ENCODE data around the gene SCUBE2. TPM values are rescaled to one million over a fixed set of nuclear protein-coding genes. Genes with fewer than 3 reads are reported as not detected.

SCUBE2 gene
- total and polyA plus RNA-seq, 4 donors = 0.14 to 1.4 (median 0.42) TPM; not detected in 1

DNA sequence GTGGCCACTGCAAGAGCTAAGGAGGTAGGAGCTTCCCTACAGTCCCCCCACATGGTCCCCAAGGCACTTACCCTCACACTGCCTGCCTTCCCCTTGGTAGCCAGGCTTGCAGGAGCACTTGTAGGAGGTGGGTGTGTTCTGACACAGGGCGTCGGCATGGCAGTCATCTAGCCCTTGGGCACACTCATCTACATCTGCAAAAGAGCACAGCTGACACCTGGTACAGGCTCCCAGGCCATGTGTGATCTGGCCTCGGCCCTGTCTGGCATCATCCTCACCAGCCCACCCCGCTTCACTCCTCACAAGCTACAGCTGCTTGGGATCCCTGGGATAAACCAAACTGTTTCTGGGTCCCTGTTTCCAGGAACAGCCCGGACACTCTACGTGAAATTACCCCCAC, 1.8 kb downstream of the SCUBE2 start:
- no peak overlapping the region for H3K27ac ChIP-seq (ENCODE audit: low read depth in 1 of 2, low read length in 2 of 2)

DNA sequence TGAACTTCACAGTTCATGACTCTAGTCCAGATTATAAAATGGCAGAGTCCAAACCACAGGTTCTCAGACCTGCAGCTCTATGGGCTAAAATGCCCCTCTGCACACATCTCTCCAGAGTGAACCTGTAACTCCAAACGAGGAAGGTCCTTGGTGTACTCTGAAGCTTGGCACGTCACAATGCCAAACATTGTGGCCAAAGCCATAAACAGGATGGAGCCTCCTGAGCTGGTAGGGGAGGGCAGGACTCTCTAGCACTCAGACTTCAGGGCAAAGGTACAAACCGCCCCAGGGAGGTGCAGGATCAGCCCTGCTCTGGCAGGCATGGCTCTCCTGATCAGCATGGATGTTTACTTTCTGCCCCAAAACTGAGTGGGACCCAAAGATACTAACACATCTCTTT, 2.3 kb downstream of the SCUBE2 start:
- no peak overlapping the region for H3K4me3 ChIP-seq (ENCODE audit: low read depth in 1 of 3, low read length in 3 of 3)
- no peak overlapping the region for H3K27ac ChIP-seq (ENCODE audit: low read depth in 1 of 2, low read length in 2 of 2)
- no peak overlapping the region for H3K9ac ChIP-seq (ENCODE audit: low read depth in 1 of 2, low read length in 2 of 2)
- H3K36me3 ChIP-seq (ENCODE audit: control insufficient read depth in 4 of 4, insufficient read depth in 3 of 4, low read depth in 1 of 4, low read length in 3 of 4) = no peaks in the 10 kb centered on the region
- peaks cover 0 to 10% (median 7%) of the 10 kb centered on the region in 4 donors for H3K4me1 ChIP-seq (ENCODE audit: control insufficient read depth in 4 of 4, insufficient read depth in 4 of 4, low read length in 3 of 4)
- 32% methylated on average over 3 of the region's 3 CpGs for WGBS
- no peaks in the 10 kb centered on the region for H3K9me3 ChIP-seq (ENCODE audit: control insufficient read depth in 4 of 4, low read length in 3 of 4)
- H3K27me3 ChIP-seq (ENCODE audit: control insufficient read depth in 4 of 4, insufficient read depth in 4 of 4, low read length in 3 of 4) = peaks cover 0 to 5% (median 1%) of the 10 kb centered on the region in 4 donors
- no peak for DNase-seq (ENCODE audit: low spot score)
- TF ChIP-seq SP1 (IDR thresholded peaks at IDR 0.05) (no peak), RXRA (IDR thresholded peaks at IDR 0.05) (no peak), GABPA (IDR thresholded peaks at IDR 0.05 in 1 of 2, conservative IDR thresholded peaks at IDR 0.05 in 1 of 2) (no peak), FOXA2 (IDR thresholded peaks at IDR 0.05) (no peak), FOXA1 (IDR thresholded peaks at IDR 0.05) (no peak)
- TF ChIP-seq, protein P1, sequence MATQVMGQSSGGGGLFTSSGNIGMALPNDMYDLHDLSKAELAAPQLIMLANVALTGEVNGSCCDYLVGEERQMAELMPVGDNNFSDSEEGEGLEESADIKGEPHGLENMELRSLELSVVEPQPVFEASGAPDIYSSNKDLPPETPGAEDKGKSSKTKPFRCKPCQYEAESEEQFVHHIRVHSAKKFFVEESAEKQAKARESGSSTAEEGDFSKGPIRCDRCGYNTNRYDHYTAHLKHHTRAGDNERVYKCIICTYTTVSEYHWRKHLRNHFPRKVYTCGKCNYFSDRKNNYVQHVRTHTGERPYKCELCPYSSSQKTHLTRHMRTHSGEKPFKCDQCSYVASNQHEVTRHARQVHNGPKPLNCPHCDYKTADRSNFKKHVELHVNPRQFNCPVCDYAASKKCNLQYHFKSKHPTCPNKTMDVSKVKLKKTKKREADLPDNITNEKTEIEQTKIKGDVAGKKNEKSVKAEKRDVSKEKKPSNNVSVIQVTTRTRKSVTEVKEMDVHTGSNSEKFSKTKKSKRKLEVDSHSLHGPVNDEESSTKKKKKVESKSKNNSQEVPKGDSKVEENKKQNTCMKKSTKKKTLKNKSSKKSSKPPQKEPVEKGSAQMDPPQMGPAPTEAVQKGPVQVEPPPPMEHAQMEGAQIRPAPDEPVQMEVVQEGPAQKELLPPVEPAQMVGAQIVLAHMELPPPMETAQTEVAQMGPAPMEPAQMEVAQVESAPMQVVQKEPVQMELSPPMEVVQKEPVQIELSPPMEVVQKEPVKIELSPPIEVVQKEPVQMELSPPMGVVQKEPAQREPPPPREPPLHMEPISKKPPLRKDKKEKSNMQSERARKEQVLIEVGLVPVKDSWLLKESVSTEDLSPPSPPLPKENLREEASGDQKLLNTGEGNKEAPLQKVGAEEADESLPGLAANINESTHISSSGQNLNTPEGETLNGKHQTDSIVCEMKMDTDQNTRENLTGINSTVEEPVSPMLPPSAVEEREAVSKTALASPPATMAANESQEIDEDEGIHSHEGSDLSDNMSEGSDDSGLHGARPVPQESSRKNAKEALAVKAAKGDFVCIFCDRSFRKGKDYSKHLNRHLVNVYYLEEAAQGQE (IDR thresholded peaks at IDR 0.05) = no peak
- TF ChIP-seq, protein P2, sequence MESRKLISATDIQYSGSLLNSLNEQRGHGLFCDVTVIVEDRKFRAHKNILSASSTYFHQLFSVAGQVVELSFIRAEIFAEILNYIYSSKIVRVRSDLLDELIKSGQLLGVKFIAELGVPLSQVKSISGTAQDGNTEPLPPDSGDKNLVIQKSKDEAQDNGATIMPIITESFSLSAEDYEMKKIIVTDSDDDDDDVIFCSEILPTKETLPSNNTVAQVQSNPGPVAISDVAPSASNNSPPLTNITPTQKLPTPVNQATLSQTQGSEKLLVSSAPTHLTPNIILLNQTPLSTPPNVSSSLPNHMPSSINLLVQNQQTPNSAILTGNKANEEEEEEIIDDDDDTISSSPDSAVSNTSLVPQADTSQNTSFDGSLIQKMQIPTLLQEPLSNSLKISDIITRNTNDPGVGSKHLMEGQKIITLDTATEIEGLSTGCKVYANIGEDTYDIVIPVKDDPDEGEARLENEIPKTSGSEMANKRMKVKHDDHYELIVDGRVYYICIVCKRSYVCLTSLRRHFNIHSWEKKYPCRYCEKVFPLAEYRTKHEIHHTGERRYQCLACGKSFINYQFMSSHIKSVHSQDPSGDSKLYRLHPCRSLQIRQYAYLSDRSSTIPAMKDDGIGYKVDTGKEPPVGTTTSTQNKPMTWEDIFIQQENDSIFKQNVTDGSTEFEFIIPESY (IDR thresholded peaks at IDR 0.05) = no peak
- TF ChIP-seq, protein P3, sequence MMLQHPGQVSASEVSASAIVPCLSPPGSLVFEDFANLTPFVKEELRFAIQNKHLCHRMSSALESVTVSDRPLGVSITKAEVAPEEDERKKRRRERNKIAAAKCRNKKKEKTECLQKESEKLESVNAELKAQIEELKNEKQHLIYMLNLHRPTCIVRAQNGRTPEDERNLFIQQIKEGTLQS (IDR thresholded peaks at IDR 0.05) = no peak

More for the DNA sequence above, 1.8 kb downstream of the SCUBE2 start:
- DNase-seq (ENCODE audit: low spot score) = no peak
- Histone ChIP-seq H3K4me3 (ENCODE audit: low read depth in 1 of 3, low read length in 3 of 3) (no peak overlapping the region), H3K9me3 (ENCODE audit: control insufficient read depth in 4 of 4, low read length in 3 of 4) (no peaks in the 10 kb centered on the region), H3K27me3 (ENCODE audit: control insufficient read depth in 4 of 4, insufficient read depth in 4 of 4, low read length in 3 of 4) (peaks cover 0 to 5% (median 1%) of the 10 kb centered on the region in 4 donors), H3K9ac (ENCODE audit: low read depth in 1 of 2, low read length in 2 of 2) (no peak overlapping the region), H3K36me3 (ENCODE audit: control insufficient read depth in 4 of 4, insufficient read depth in 3 of 4, low read depth in 1 of 4, low read length in 3 of 4) (no peaks in the 10 kb centered on the region), H3K4me1 (ENCODE audit: control insufficient read depth in 4 of 4, insufficient read depth in 4 of 4, low read length in 3 of 4) (peaks cover 0 to 10% (median 7%) of the 10 kb centered on the region in 4 donors)
- TF ChIP-seq, protein P4, sequence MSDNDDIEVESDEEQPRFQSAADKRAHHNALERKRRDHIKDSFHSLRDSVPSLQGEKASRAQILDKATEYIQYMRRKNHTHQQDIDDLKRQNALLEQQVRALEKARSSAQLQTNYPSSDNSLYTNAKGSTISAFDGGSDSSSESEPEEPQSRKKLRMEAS (IDR thresholded peaks at IDR 0.05) = no peak
- TF ChIP-seq GABPA (IDR thresholded peaks at IDR 0.05 in 1 of 2, conservative IDR thresholded peaks at IDR 0.05 in 1 of 2) = no peak
- TF ChIP-seq SP1 (IDR thresholded peaks at IDR 0.05) = no peak
- TF ChIP-seq RXRA (IDR thresholded peaks at IDR 0.05) = no peak
- no peak for TF ChIP-seq HNF4A (conservative IDR thresholded peaks at IDR 0.05)
- TF ChIP-seq, protein P5, sequence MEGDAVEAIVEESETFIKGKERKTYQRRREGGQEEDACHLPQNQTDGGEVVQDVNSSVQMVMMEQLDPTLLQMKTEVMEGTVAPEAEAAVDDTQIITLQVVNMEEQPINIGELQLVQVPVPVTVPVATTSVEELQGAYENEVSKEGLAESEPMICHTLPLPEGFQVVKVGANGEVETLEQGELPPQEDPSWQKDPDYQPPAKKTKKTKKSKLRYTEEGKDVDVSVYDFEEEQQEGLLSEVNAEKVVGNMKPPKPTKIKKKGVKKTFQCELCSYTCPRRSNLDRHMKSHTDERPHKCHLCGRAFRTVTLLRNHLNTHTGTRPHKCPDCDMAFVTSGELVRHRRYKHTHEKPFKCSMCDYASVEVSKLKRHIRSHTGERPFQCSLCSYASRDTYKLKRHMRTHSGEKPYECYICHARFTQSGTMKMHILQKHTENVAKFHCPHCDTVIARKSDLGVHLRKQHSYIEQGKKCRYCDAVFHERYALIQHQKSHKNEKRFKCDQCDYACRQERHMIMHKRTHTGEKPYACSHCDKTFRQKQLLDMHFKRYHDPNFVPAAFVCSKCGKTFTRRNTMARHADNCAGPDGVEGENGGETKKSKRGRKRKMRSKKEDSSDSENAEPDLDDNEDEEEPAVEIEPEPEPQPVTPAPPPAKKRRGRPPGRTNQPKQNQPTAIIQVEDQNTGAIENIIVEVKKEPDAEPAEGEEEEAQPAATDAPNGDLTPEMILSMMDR (IDR thresholded peaks at IDR 0.05; ENCODE audit: low read depth, low read length, missing input control) = no peak
- TF ChIP-seq JUND (IDR thresholded peaks at IDR 0.05) = no peak
- TF ChIP-seq, protein P2 (IDR thresholded peaks at IDR 0.05) = no peak
- TF ChIP-seq YY1 (IDR thresholded peaks at IDR 0.05) = no peak
- TF ChIP-seq, protein P1 (IDR thresholded peaks at IDR 0.05) = no peak
- TF ChIP-seq RAD21 (IDR thresholded peaks at IDR 0.05) = no peak
- no peak for TF ChIP-seq HNF4G (IDR thresholded peaks at IDR 0.05)
- WGBS = 89% methylated on average over 6 of the region's 6 CpGs
